Measurements from ENCODE around the gene SFXN5. TPM values are rescaled to one million over a fixed set of nuclear protein-coding genes. Genes with fewer than 3 reads are reported as not detected.
A peak's percentile ranks its signal among the peaks of the same experiment; 100 is the strongest.

SFXN5 gene
- total and polyA plus RNA-seq, 2 donors (not counting 3 experiments of a cell fraction or from before 2014, with no cell fraction given), result 18.7 to 28.6 TPM

DNA sequence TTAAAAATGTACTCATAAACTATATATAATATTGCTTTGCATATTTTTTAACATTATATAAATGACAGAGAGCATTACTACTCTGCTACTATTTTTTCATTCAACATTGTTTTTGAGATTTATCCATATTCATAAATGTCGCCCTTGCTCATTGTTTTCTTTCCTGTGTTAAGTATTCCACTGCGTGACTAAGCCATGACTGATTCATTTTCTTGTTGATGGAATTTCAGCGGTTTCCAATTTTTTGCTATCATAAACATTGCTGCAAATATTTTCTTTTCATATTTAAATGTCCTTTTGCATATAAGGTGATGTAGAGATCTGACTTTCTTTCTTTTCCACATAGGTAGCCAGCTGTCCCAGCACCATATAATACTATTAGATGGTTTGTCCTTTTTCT lies 57.6 kb downstream of the SFXN5 start:
- Histone ChIP-seq H4K20me1 (replicated peaks; ENCODE audit: control insufficient read depth, extremely low read depth, insufficient read depth, low read length) (no peaks in the 10 kb centered on the region), H3K36me3 (ENCODE audit: control insufficient read depth in 2 of 2, extremely low read depth in 1 of 2, insufficient read depth in 2 of 2, low read length in 2 of 2) (peaks cover 0 to 3% of the 10 kb centered on the region in 2 experiments), H3K4me3 (replicated peaks in 1 of 3; ENCODE audit: insufficient read depth in 1 of 3, low read depth in 1 of 3, low read length in 3 of 3) (peak overlapping the region in 1 of 3 experiments; percentile 42), H3K27me3 (ENCODE audit: control insufficient read depth in 2 of 2, insufficient read depth in 2 of 2, low read length in 2 of 2) (no peaks in the 10 kb centered on the region), H3K4me1 (ENCODE audit: control insufficient read depth, extremely low read depth, insufficient read depth, low read length) (peaks cover 26% of the 10 kb centered on the region), H2AFZ (ENCODE audit: low read depth, low read length) (peak overlapping the region; percentile 20), H3K27ac (ENCODE audit: insufficient read depth, low read depth, low read length) (peak overlapping the region; percentile 84), H3K9me1 (replicated peaks; ENCODE audit: control insufficient read depth, extremely low read depth, insufficient read depth, low read length) (no peaks in the 10 kb centered on the region), H3K9me3 (replicated peaks; ENCODE audit: control insufficient read depth, insufficient read depth, low read length) (no peaks in the 10 kb centered on the region), H3K9ac (replicated peaks; ENCODE audit: extremely low read depth, insufficient read depth, low read length) (peak overlapping the region; percentile 50), H3K79me2 (ENCODE audit: control insufficient read depth, insufficient read depth, low read length) (no peaks in the 10 kb centered on the region), H3K4me2 (ENCODE audit: insufficient read depth, low read length) (peak overlapping the region; percentile 91)
- ChIA-PET POLR2A (no interaction called here), CTCF (no interaction called here)
- intact Hi-C loops (cut with micrococcal nuclease), result loop anchor here (2.0 kb wide), 1 partner anchor 57 kb away; the partner anchor contains the start of gene SFXN5
- DNase-seq (ENCODE audit: low read depth, low spot score) (peak; percentile 89), FAIRE-seq (peak; percentile 48)
- dilution Hi-C loops (cut with MboI; ENCODE audit: extremely low pct_ligation_motif_present, low sequenced_read_pairs), result no loop called here
- TF ChIP-seq POLR2AphosphoS5 (IDR thresholded peaks at IDR 0.05; ENCODE audit: insufficient read depth, low read depth, low read length) (no peak), FOS (IDR thresholded peaks at IDR 0.05; ENCODE audit: borderline replicate concordance, insufficient read depth, low read length) (peak; percentile 92), JUN (IDR thresholded peaks at IDR 0.05; ENCODE audit: borderline replicate concordance, insufficient read depth, insufficient read length, low read depth) (peak; percentile 87)
- TF ChIP-seq, protein P1, sequence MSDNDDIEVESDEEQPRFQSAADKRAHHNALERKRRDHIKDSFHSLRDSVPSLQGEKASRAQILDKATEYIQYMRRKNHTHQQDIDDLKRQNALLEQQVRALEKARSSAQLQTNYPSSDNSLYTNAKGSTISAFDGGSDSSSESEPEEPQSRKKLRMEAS (IDR thresholded peaks at IDR 0.05; ENCODE audit: insufficient read depth, insufficient read length), result no peak
- BruUV-seq (replicated peaks), result no TSS peak

DNA sequence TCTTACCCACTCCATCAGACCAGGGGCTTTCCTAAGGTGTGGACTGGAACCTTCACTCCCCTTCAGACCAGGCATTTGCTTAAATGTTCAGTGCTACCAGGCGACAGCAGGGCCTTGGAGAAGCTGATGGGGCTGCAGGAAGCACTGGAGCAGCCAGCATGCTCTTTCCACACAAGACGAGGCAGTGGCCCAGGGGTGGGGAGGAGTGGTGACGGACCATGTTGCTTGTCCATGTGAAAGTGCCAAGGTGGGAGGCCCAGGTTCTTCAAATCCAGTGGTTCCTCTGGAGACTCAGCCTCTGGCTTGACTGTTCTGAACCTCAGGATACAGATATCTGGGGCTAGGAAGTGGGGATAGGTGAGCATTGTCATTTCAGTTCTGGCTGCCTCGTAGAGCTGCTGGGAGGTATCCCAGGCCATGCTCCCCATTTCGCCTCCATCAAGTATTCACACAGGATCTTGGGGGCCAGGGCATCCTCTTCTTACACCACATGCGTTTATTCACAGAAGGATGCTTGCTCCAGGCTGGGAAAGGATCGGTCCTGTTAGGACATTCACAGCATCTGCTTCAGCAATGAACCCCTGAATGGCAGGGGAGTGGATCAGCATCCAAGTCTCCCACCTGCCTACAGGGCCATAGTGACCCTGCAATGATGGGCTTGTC lies 62.2 kb downstream of the SFXN5 start:
- no peaks in the 10 kb centered on the region for H3K36me3 ChIP-seq (ENCODE audit: control insufficient read depth in 2 of 2, extremely low read depth in 1 of 2, insufficient read depth in 2 of 2, low read length in 2 of 2)
- no TSS peak for BruUV-seq (replicated peaks)
- no peaks in the 10 kb centered on the region for H3K27me3 ChIP-seq (ENCODE audit: control insufficient read depth in 2 of 2, insufficient read depth in 2 of 2, low read length in 2 of 2)
- ChIA-PET POLR2A (no interaction called here), CTCF (interaction anchor here (1.7 kb wide), 1 partner anchor 168 kb away, joined by 6 read pairs; no protein-coding TSS in a partner anchor)
- H3K9ac ChIP-seq (replicated peaks; ENCODE audit: extremely low read depth, insufficient read depth, low read length), result no peak overlapping the region
- FAIRE-seq, result no peak
- intact Hi-C loops (cut with micrococcal nuclease) (no loop called here), dilution Hi-C loops (cut with MboI; ENCODE audit: extremely low pct_ligation_motif_present, low sequenced_read_pairs) (no loop called here)
- H3K79me2 ChIP-seq (ENCODE audit: control insufficient read depth, insufficient read depth, low read length), result no peaks in the 10 kb centered on the region
- H3K9me3 ChIP-seq (replicated peaks; ENCODE audit: control insufficient read depth, insufficient read depth, low read length), result no peaks in the 10 kb centered on the region
- H3K4me1 ChIP-seq (ENCODE audit: control insufficient read depth, extremely low read depth, insufficient read depth, low read length), result peaks cover 30% of the 10 kb centered on the region
- H3K4me3 ChIP-seq (replicated peaks in 1 of 3; ENCODE audit: insufficient read depth in 1 of 3, low read depth in 1 of 3, low read length in 3 of 3), result no peak overlapping the region
- H2AFZ ChIP-seq (ENCODE audit: low read depth, low read length), result no peak overlapping the region
- H3K27ac ChIP-seq (ENCODE audit: insufficient read depth, low read depth, low read length), result no peak overlapping the region
- H4K20me1 ChIP-seq (replicated peaks; ENCODE audit: control insufficient read depth, extremely low read depth, insufficient read depth, low read length), result no peaks in the 10 kb centered on the region
- H3K4me2 ChIP-seq (ENCODE audit: insufficient read depth, low read length), result no peak overlapping the region
- no peak for DNase-seq (ENCODE audit: low read depth, low spot score)
- no peaks in the 10 kb centered on the region for H3K9me1 ChIP-seq (replicated peaks; ENCODE audit: control insufficient read depth, extremely low read depth, insufficient read depth, low read length)
- TF ChIP-seq POLR2A (IDR thresholded peaks at IDR 0.05; ENCODE audit: low read depth, low read length) (no peak), JUN (IDR thresholded peaks at IDR 0.05; ENCODE audit: borderline replicate concordance, insufficient read depth, insufficient read length, low read depth) (no peak), POLR2AphosphoS5 (IDR thresholded peaks at IDR 0.05; ENCODE audit: insufficient read depth, low read depth, low read length) (no peak), MYC (IDR thresholded peaks at IDR 0.05; ENCODE audit: low read depth, low read length) (no peak), EZH2 (IDR thresholded peaks at IDR 0.05; ENCODE audit: borderline replicate concordance, low read depth, low read length, severe bottlenecking) (no peak), CTCF (IDR thresholded peaks at IDR 0.05; ENCODE audit: extremely low read depth in 1 of 2, insufficient read depth in 1 of 2, low read depth in 1 of 2, low read length in 2 of 2) (no peak), FOS (IDR thresholded peaks at IDR 0.05; ENCODE audit: borderline replicate concordance, insufficient read depth, low read length) (no peak), GATA2 (IDR thresholded peaks at IDR 0.05; ENCODE audit: insufficient read depth, insufficient read length, low read depth, low read length) (no peak)
- TF ChIP-seq, protein P1 (IDR thresholded peaks at IDR 0.05; ENCODE audit: insufficient read depth, insufficient read length), result no peak
